HG03135 (cell line): ENCODE data around the gene SLC17A9.

Experiments used
- ATAC-seq: cut with Tn5 transposase; IDR thresholded peaks from one replicate; pipeline ENCODE4 v1.9.1; 2021; ENCODE audit warnings: mild to moderate bottlenecking, moderate library complexity; ENCODE audit not compliant: unreplicated experiment

The SLC17A9 gene, protein sequence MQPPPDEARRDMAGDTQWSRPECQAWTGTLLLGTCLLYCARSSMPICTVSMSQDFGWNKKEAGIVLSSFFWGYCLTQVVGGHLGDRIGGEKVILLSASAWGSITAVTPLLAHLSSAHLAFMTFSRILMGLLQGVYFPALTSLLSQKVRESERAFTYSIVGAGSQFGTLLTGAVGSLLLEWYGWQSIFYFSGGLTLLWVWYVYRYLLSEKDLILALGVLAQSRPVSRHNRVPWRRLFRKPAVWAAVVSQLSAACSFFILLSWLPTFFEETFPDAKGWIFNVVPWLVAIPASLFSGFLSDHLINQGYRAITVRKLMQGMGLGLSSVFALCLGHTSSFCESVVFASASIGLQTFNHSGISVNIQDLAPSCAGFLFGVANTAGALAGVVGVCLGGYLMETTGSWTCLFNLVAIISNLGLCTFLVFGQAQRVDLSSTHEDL

GRCh38 chr20:62952373-62952967, at the start of gene SLC17A9:
SLC17A9 (plus strand) TSS chr20:62952709; CDS start chr20:62952831, 122 bp downstream.
- peak; percentile 43 for ATAC-seq

DNA sequence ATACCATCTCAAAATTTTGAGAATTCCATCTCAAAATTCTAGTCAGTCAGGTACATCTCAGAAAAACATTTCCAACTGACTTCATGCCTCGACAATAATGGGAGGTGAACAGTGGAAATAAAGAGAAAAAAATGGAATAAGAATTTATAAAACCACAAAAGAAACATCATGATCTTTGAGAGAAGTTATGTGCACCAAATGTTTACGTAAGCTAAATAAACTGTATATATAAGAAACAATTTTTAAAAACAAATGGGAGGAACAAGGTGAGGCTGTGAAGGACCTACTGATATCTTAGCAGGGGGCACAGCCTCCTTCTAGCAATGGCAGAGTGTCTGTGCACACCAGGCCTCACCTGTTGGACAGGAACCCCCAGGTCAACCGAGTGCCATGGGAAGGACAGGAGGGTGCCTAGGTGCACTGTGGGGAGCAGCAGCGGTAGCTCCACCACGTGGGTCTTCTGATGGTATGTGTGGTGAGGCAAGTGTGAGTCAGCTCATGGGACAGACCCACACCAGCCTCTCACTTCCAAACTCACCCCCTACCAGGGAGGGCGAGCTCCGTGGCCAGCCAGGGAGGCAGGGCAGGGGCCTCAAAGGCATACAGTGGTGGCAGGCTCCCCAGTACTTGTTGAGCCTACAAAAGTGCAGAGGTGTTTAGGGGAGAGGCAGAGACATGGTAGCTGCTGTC, 49.4 kb upstream of the SLC17A9 start:
- ATAC-seq: no peak

GRCh38 chr20:62905536-62906117, 46.9 kb upstream of the SLC17A9 start:
- ATAC-seq: no peak

- ATAC-seq: no peak
These were observed 46.3 kb upstream of the SLC17A9 start for GRCh38 chr20:62906209-62906608.

DNA sequence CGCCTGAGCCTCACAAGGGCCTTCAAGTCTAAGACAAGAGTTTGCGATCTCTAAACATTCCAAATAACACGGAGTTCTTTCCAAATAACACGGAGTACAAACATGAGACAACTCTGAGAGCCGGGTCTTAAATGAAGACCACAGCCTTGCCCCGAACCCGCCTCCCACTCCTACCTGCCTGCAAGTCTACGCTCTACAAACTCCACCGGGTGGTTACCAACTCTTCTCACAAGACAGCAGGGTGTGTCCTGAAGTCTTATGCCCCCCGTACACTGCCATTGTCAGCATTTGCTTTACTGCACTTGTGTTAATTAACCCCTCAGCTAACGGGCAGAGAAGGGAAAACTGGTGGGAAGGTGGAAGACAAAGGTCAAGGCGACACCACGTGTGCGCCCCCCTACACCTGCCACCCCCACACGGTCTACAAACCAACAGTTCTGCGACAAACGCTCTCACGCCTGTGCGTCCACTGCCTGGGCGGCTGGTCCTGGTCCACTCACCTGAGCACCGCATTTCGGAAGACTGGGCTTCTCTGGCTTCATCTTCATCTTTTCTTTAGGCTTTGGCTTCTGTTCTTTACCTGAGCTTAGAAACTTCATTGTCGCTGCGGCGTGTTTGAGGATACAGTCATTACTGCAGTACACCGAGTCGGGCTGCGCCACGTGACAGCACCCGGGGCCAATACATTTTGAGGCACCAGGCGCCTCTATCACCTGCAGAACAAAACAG, 45.7 kb upstream of the SLC17A9 start:
- ATAC-seq: no peak

- ATAC-seq: no peak
These were observed 44.9 kb upstream of the SLC17A9 start for GRCh38 chr20:62907384-62908317.

- no peak for ATAC-seq
These were observed 43.3 kb upstream of the SLC17A9 start for GRCh38 chr20:62908971-62909791.

- no peak for ATAC-seq
These were observed 42.2 kb upstream of the SLC17A9 start for GRCh38 chr20:62910217-62910766.

DNA sequence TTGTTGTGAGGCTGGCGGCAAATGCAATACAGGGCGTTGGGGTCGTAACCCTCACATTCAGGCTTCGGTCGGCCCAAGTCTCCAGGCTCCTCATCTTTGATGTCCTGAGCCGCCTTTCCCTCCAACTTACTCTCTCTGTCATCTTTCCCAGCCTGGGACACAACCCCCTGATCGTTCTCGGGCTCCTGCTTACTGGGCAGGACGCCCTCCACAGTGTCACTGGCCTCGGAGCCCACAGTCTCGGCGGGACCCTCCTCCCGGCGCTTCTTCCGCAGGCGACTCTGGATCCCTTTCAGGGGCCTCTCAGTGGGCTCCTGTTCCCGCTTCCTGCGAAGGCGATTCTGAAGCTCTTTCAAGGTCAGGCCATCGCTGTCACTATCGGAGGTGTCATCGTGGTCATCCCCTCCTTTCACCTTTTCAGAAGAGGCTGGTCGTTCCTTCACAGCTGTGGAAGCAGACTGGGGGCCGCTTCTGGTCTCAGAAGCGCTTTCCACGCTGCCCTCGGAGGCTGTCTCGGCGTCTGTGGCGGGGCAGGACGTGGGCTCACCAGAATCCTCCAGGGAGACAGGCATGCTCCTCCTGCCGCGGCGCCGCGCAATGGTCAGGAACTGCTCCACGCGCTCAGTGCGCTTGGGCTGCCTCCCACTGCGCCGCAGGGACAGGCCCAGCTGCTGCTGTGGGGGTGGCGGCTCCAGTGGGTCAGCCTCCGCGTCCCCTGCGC, 41.6 kb upstream of the SLC17A9 start:
- ATAC-seq: no peak

- ATAC-seq: no peak
These were observed 40.7 kb upstream of the SLC17A9 start for GRCh38 chr20:62911701-62912280.

DNA sequence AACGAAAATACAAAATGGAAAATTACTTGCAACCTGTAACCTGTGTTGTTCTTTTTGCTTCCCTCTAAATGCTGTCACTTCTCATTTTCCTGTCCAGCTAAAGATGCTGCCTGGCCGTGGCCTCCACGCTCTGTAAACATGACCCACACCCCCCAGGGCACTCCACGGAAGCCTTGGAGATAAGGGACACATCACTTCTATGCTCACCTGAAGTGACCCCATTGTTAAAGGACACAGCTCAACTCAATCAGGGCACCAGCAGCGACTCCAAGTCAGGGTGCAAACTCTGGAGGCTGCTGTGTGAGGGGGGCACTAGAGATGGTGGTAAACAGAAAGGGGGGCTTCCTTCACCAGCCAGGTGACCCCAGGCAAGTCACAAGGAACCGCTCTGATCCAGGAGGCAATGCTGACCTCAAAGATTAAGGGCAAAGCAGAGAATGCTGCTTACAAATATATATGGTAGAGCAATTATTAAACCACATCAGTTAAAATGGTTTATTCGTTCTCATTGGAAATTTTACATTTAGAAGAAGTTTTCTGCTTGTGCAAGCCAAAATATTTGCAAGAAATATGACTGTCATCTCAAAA, 39.4 kb upstream of the SLC17A9 start:
- no peak for ATAC-seq

GRCh38 chr20:62914436-62914835, 38.1 kb upstream of the SLC17A9 start:
- no peak for ATAC-seq

DNA sequence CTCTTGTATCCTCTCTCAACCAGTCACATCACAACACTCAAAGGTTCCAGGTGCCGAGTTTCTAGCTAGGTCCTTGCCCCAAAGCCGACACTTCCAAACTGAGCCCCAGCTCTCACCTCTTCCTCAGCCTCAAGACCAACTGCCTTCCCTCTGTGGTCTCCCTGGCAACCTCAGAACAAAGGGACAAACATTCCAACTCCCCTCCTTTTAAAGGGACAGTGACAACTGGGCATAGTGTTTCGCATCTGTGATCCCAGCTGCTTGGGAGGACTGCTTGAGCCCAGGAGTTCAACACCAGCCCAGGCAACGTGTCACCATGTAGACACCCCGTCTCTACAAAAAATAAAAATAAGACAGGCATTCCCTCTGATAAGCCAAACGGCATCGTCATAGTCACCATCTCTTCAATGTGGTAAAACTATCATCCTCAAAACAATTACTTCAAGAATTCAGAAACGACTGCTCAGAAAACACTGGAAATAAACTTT, 37.5 kb upstream of the SLC17A9 start:
- no peak for ATAC-seq

- ATAC-seq: no peak
These were observed 35.6 kb upstream of the SLC17A9 start for GRCh38 chr20:62916703-62917476.

DNA sequence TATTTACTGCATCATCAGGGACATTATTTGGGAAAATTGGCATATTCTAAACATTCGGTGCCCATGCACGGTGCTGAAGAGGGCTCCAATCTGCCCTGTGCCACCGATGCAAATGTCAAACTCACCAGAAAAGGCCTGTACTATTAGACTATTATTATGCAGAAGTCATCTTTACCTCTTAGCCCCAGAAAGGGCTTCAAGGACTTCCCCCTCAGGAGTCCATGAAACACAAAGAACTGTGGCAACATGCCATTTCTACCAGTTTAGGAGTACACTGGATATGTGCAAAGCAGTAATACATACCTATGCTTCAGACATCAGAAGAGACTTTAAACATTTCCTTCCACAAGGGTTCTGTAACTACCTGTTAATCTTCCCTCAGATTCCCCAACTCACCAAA, 34.8 kb upstream of the SLC17A9 start:
- no peak for ATAC-seq

DNA sequence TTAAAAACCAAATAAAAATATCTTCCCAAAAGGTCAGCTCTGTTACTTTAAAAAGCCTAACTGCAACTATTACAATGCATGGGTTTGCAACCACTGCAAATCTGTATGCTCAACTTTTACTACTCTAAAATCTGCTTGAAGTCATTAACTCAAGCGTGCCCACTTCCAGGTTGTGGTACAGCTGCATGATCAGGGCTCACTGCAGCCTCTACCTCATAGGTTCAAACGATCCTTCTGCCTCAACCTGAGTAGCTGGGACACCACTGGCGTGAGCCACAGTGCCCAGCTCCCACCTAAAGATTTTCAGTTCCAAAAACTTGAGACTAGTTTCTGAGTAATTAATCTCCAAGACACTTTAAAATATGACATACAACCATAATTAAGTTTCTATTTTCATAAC, 34.4 kb upstream of the SLC17A9 start:
- no peak for ATAC-seq
